Transverse colon (tissue), 4 donors: ENCODE measurements around the gene NHERF1. TPM values are rescaled to one million over a fixed set of nuclear protein-coding genes. Genes with fewer than 3 reads are reported as not detected.

Experiments
- DNase-seq: peaks from one replicate; pipeline ENCODE4 v3.0.0-alpha.2; 2019
- H3K27ac ChIP-seq, 4 donors: fragments of 200-600 bp; sonication (generic); 2 replicates each; pipeline ENCODE4 v1.5.1; 2016 to 2018; ENCODE audit warnings: inconsistent platforms in 4 of 4
- H3K27me3 ChIP-seq: fragments of 200-600 bp; sonication (generic); 2 replicates; pipeline ENCODE4 v1.5.1; 2017; ENCODE audit warnings: inconsistent platforms
- H3K36me3 ChIP-seq, 4 donors: fragments of 200-600 bp; sonication (generic); 2 replicates each; pipeline ENCODE4 v1.5.1; 2017 to 2019; ENCODE audit warnings: inconsistent platforms in 4 of 4
- H3K4me1 ChIP-seq, 4 donors: fragments of 200-600 bp; sonication (generic); 2 replicates each; pipeline ENCODE4 v1.5.1; 2017 to 2020; ENCODE audit warnings: inconsistent platforms in 4 of 4
- H3K4me3 ChIP-seq, 4 donors: fragments of 200-600 bp; sonication (generic); 1 replicate in 1 of 4; 2 replicates in 3 of 4; pipeline versions ENCODE4 v1.5.1 to v1.6.1; 2017 to 2019; ENCODE audit warnings: inconsistent platforms in 4 of 4
- H3K9me3 ChIP-seq, 2 donors: fragments of 200-600 bp; sonication (generic); 2 replicates each; pipeline ENCODE4 v1.5.1; 2017 to 2019; ENCODE audit warnings: inconsistent platforms in 2 of 2
- EP300 ChIP-seq: sonication (generic); formaldehyde crosslinking; IDR thresholded peaks from one replicate; pipeline ENCODE4 v1.6.1; 2017; ENCODE audit warnings: antibody characterized with exemption, low read depth
- POLR2A ChIP-seq: fragments of 450-650 bp; IDR thresholded peaks from one replicate; pipeline ENCODE4 v1.6.1; 2016; ENCODE audit warnings: antibody characterized with exemption, mild to moderate bottlenecking, moderate library complexity
- POLR2AphosphoS5 ChIP-seq, 3 donors: sonication (generic); formaldehyde crosslinking; IDR thresholded peaks; one replicate each; pipeline ENCODE4 v1.6.1; 2016; ENCODE audit warnings: antibody characterized with exemption in 3 of 3
- WGBS, 2 donors: methylation state at CpG; one replicate each; pipeline ENCODE4 v1.1.5; 2018; ENCODE audit warnings: low coverage in 1 of 2; 5-methylcytosine and 5-hydroxymethylcytosine counted together
- in situ Hi-C, 4 donors: fragments of 200-750 bp; cut with MboI; loops; one replicate each; pipeline versions ENCODE4 v1.15.0 to v1.15.1; 2017; ENCODE audit warnings: low sequenced_read_pairs in 3 of 4, low pct_ligation_motif_present in 1 of 4, low pct_unique_long_range_greater_than_20kb in 1 of 4
- intact Hi-C: fragments of 100-400 bp; cut with DNase I; formaldehyde crosslinking; loops from one replicate; pipeline ENCODE4 v1.15.1; 2023; ENCODE audit warnings: low total_unique reads
- total RNA-seq, 4 donors: library from RNA; depleted of rRNA; stranded (reverse); fragments of >200 nt; gene quantifications; one replicate each; pipeline ENCODE4 v1.1.0, GENCODE V29; 2016
- TF ChIP-seq, protein P1 (sequence below), 5 experiments: fragments of 200-600 bp in 3 of 5; fragments of 450-650 bp in 2 of 5; sonication (generic) in 3 of 5; IDR thresholded peaks; 1 replicate in 2 of 5; 2 replicates in 3 of 5; pipeline ENCODE4 v1.5.1; 2016 to 2017; ENCODE audit warnings: antibody characterized with exemption in 5 of 5, inconsistent platforms in 3 of 5, mild to moderate bottlenecking in 2 of 5, moderate library complexity in 1 of 5

The NHERF1 gene
- total RNA-seq, 4 donors from 2014 or later, result 118 to 463 (median 233) TPM

DNA sequence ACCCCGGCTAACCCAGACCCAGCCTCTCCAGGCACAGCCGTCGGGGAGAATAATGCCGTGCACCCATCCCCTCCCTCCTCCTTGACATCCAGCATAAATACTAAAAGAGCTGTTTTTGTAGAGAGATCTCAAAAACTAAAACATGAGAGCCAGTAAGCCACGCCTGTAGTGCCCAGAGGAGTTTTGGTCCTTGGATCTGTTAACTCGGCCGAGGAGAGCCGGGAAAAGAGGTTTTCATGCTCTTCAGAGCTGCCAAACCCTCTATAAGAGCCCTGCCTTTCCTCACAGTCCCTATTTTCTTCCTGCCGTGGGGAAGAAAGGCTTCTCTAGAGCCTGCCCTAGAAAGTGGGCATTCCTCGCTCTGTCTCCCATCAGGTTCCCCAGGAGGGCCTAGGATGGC, 57.9 kb downstream of the NHERF1 start:
- Histone ChIP-seq H3K27ac (no peak overlapping the region), H3K27me3 (no peaks in the 10 kb centered on the region), H3K4me3 (no peak overlapping the region), H3K36me3 (no peaks in the 10 kb centered on the region), H3K4me1 (peaks cover 0 to 5% (median 0%) of the 10 kb centered on the region in 4 donors), H3K9me3 (no peaks in the 10 kb centered on the region)
- TF ChIP-seq EP300 (no peak), POLR2A (no peak), POLR2AphosphoS5 (IDR thresholded peaks at IDR 0.05) (no peak)
- TF ChIP-seq, protein P1, sequence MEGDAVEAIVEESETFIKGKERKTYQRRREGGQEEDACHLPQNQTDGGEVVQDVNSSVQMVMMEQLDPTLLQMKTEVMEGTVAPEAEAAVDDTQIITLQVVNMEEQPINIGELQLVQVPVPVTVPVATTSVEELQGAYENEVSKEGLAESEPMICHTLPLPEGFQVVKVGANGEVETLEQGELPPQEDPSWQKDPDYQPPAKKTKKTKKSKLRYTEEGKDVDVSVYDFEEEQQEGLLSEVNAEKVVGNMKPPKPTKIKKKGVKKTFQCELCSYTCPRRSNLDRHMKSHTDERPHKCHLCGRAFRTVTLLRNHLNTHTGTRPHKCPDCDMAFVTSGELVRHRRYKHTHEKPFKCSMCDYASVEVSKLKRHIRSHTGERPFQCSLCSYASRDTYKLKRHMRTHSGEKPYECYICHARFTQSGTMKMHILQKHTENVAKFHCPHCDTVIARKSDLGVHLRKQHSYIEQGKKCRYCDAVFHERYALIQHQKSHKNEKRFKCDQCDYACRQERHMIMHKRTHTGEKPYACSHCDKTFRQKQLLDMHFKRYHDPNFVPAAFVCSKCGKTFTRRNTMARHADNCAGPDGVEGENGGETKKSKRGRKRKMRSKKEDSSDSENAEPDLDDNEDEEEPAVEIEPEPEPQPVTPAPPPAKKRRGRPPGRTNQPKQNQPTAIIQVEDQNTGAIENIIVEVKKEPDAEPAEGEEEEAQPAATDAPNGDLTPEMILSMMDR (IDR thresholded peaks at IDR 0.05), result no peak
- no peak for DNase-seq
- 85% methylated on average over 10 of the region's 10 CpGs; no CpG with 5 or more reads in 1 of the 2 donors for WGBS, 2 donors
- in situ Hi-C loops (no loop called here), intact Hi-C loops (no loop called here)

GRCh38 chr17:74807441-74807840, 59.0 kb downstream of the NHERF1 start:
- intact Hi-C loops, result no loop called here
- no peak for DNase-seq
- no peaks in the 10 kb centered on the region for H3K9me3 ChIP-seq
- no peaks in the 10 kb centered on the region for H3K36me3 ChIP-seq
- WGBS, 2 donors, result 91% methylated on average over 13 of the region's 13 CpGs; no CpG with 5 or more reads in 1 of the 2 donors
- no peaks in the 10 kb centered on the region for H3K27me3 ChIP-seq
- in situ Hi-C loops, result no loop called here
- H3K4me1 ChIP-seq, result peaks cover 0 to 5% (median 0%) of the 10 kb centered on the region in 4 donors
- no peak overlapping the region for H3K27ac ChIP-seq
- H3K4me3 ChIP-seq, result no peak overlapping the region
- TF ChIP-seq POLR2AphosphoS5 (IDR thresholded peaks at IDR 0.05), result no peak
- no peak for TF ChIP-seq EP300
- TF ChIP-seq POLR2A, result no peak
- TF ChIP-seq, protein P1 (IDR thresholded peaks at IDR 0.05), result no peak

GRCh38 chr17:74807925-74808324, 59.5 kb downstream of the NHERF1 start:
- no peak for DNase-seq
- no peaks in the 10 kb centered on the region for H3K9me3 ChIP-seq
- intact Hi-C loops (no loop called here), in situ Hi-C loops (no loop called here)
- H3K27ac ChIP-seq, result no peak overlapping the region
- H3K27me3 ChIP-seq, result no peaks in the 10 kb centered on the region
- no peak overlapping the region for H3K4me3 ChIP-seq
- TF ChIP-seq, protein P1 (IDR thresholded peaks at IDR 0.05), result no peak
- TF ChIP-seq POLR2AphosphoS5 (IDR thresholded peaks at IDR 0.05) (no peak), POLR2A (no peak), EP300 (no peak)
- no peaks in the 10 kb centered on the region for H3K36me3 ChIP-seq
- H3K4me1 ChIP-seq, result peaks cover 0 to 5% (median 0%) of the 10 kb centered on the region in 4 donors
- WGBS, 2 donors, result 78% methylated on average over 6 of the region's 6 CpGs; no CpG with 5 or more reads in 1 of the 2 donors

DNA sequence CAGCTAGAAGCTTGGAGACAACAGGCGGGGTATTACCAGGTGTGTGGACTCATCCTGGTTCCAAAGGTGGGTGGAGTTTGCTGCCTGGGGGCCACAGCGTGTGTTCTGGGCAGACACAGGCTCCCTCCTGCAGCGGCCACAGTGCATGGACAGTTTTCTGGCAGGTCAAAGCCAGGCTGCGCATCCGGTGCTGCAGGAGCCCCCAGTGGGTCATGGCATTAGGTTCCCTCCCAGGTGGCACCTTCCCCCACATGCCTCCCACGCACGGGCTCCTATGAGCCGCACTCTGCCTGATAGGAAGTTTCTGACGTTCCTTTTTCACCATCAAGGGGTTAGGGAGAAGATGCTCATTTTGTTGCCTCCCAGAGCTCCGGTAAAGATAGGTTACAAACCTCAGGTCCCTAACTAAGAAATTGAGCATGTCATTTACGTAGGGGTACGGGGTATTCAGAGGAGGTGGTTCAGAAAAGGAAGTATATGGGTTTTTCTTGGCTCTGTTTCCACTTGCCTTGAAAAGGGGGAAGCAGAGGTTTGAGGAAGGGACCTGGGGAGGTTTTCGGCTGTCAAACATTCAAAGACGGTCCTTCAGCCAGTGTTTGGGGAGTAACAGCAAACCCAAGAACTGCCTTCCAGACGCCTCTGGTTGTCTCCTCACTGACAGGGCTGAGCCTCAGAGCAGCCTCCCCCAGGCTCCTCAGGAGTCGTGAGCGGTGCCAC, 60.4 kb downstream of the NHERF1 start:
- 89% methylated on average over 17 of the region's 17 CpGs; no CpG with 5 or more reads in 1 of the 2 donors for WGBS, 2 donors
- intact Hi-C loops, result no loop called here
- no peaks in the 10 kb centered on the region for H3K27me3 ChIP-seq

More for the DNA sequence above, 60.4 kb downstream of the NHERF1 start:
- TF ChIP-seq POLR2AphosphoS5 (IDR thresholded peaks at IDR 0.05) (no peak), POLR2A (no peak), EP300 (no peak)
- H3K36me3 ChIP-seq, result no peaks in the 10 kb centered on the region
- no peak for DNase-seq
- H3K4me3 ChIP-seq, result no peak overlapping the region
- no peak overlapping the region for H3K27ac ChIP-seq
- H3K9me3 ChIP-seq, result no peaks in the 10 kb centered on the region
- peaks cover 0 to 5% (median 0%) of the 10 kb centered on the region in 4 donors for H3K4me1 ChIP-seq
- in situ Hi-C loops, result no loop called here
